Measurements from ENCODE around the gene COQ8B.

DNA sequence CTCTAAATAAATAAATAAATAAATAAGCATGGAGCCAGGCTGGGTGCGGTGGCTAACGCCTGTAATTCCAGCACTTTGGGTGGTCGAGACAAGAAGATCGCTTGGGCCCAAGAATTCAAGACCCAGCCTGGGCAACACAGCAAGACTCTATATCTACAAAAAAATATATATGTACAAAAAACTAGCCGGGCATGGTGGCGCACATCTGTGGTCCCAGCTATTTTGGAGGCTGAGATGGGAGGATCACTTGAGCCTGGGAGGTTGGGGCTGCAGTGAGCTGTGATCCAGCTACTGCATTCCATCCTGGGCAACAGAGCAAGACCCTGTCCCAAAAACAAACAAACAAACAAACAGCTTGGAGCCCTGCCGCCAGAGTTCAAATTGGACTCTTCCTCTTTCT, 30.9 kb upstream of the COQ8B start:
- no peak for TF ChIP-seq CTCF (IDR thresholded peaks at IDR 0.05; ENCODE audit: low read length)
- TF ChIP-seq EZH2 (IDR thresholded peaks at IDR 0.05; ENCODE audit: borderline replicate concordance, low read length): no peak

Measured in OCI-LY1 (cell line).